Activated T-cell treated with anti-CD3 and anti-CD28 coated beads, Interleukin-2, amount 50 U/mL, for 4 hours (primary cell): ENCODE results near the gene OLFM2. TPM values are rescaled to one million over a fixed set of nuclear protein-coding genes. Genes with fewer than 3 reads are reported as not detected.
"Not testable (repeated sequence)": the region's sequence is repeated elsewhere in the genome, so short reads cannot be mapped to it uniquely, and the experiment has no call there.

ENCODE experiments used
- ATAC-seq, 2 donors: fragments of 200-7000 bp; cut with Tn5 transposase; one replicate each; pipeline ENCODE4 v1.10.0; 2021
- DNase-seq: peaks from one replicate; pipeline ENCODE4 v3.0.0-alpha.2; 2020
- H3K27me3 Mint-ChIP-seq: one replicate; pipeline ENCODE4 v1.8.0; 2021; ENCODE audit warnings: low read depth, mixed read lengths
- H3K36me3 Mint-ChIP-seq: one replicate; pipeline ENCODE4 v1.8.0; 2022; ENCODE audit warnings: mixed read lengths; ENCODE audit not compliant: insufficient read depth
- H3K4me1 Mint-ChIP-seq: one replicate; pipeline ENCODE4 v1.8.0; 2021; ENCODE audit warnings: low read depth, mixed read lengths
- H3K4me3 Mint-ChIP-seq: one replicate; pipeline ENCODE4 v1.8.0; 2021; ENCODE audit warnings: mild to moderate bottlenecking, moderate library complexity, mixed read lengths
- H3K9me3 Mint-ChIP-seq: one replicate; pipeline ENCODE4 v1.8.0; 2021; ENCODE audit warnings: mixed read lengths
- total RNA-seq, 3 donors: library from RNA; stranded (reverse); gene quantifications; one replicate each; pipeline ENCODE4 v1.2.1, GENCODE V29; 2021

OLFM2 gene
- total RNA-seq, 3 donors from 2014 or later: 0.11 to 0.56 (median 0.24) TPM

- H3K27me3 Mint-ChIP-seq: peaks cover 54% of the 10 kb centered on the region
- no peaks in the 10 kb centered on the region for H3K36me3 Mint-ChIP-seq
- H3K4me3 Mint-ChIP-seq: no peak overlapping the region
- no peaks in the 10 kb centered on the region for H3K9me3 Mint-ChIP-seq
- peaks cover 23% of the 10 kb centered on the region for H3K4me1 Mint-ChIP-seq
- DNase-seq: peak; percentile 82
- ATAC-seq: peak; percentile 67 to 77
These were observed 2.0 kb downstream of the OLFM2 start for GRCh38 chr19:9934132-9934950.

DNA sequence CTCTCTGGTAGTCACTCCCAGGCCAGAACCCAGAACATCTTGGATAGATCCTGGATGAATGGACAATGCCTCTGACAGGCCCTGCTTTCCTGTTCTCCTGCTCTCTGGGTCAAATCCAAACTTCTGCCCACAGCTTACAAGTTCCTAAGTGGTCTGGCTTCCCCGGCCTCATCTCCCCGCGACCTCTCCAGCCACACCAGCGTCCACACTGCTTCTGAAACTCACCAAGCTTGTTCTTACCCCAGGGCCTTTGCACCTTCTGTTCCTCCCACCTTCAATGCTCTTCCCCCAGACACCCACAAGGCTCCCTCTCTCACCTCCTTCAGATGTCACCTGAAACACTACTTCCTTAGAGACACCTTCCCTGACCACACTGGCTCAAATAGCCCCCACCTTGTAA, 3.5 kb downstream of the OLFM2 start:
- no peaks in the 10 kb centered on the region for H3K36me3 Mint-ChIP-seq
- ATAC-seq: no peak
- H3K27me3 Mint-ChIP-seq: peaks cover 56% of the 10 kb centered on the region

DNA sequence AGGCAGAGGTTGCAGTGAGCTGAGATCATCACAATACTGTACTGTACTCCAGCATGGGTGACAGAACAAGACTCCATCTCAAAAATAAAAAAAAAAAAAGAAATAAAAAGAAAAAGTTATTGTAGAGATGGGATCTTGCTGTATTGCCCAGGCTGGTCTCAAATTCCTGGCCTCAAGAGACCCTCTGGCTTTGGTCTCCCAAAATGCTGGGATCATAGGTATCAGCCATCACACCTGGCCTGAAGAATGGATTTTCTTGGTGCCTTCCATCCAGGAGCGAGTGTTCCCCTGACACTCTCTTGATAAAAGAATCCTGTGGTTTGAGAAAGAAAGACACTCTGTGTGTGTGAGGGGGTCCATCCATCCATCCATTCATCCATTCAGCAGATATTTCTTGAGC, 4.7 kb downstream of the OLFM2 start:
- Mint-ChIP-seq H3K36me3 (no peaks in the 10 kb centered on the region), H3K4me3 (no peak overlapping the region), H3K27me3 (peaks cover 46% of the 10 kb centered on the region), H3K9me3 (no peaks in the 10 kb centered on the region), H3K4me1 (peaks cover 17% of the 10 kb centered on the region)
- ATAC-seq (no peak), DNase-seq (no peak)

More for the DNA sequence above, 3.5 kb downstream of the OLFM2 start:
- H3K9me3 Mint-ChIP-seq: no peaks in the 10 kb centered on the region
- H3K4me1 Mint-ChIP-seq: peaks cover 23% of the 10 kb centered on the region
- DNase-seq: no peak
- H3K4me3 Mint-ChIP-seq: no peak overlapping the region

GRCh38 chr19:9923440-9923839, 12.9 kb downstream of the OLFM2 start:
- no peak for DNase-seq
- H3K9me3 Mint-ChIP-seq: no peaks in the 10 kb centered on the region
- ATAC-seq: no peak
- H3K36me3 Mint-ChIP-seq: no peaks in the 10 kb centered on the region
- H3K4me1 Mint-ChIP-seq: no peaks in the 10 kb centered on the region
- H3K4me3 Mint-ChIP-seq: no peak overlapping the region
- H3K27me3 Mint-ChIP-seq: peaks cover 10% of the 10 kb centered on the region

- H3K4me3 Mint-ChIP-seq, H3K4me1 Mint-ChIP-seq, H3K36me3 Mint-ChIP-seq, ATAC-seq, DNase-seq, H3K9me3 Mint-ChIP-seq: not testable (repeated sequence)
- H3K27me3 Mint-ChIP-seq: peaks cover 14% of the 10 kb centered on the region
These were observed 13.4 kb downstream of the OLFM2 start for GRCh38 chr19:9922782-9923379.

GRCh38 chr19:9917321-9917720, 19.0 kb downstream of the OLFM2 start:
- ATAC-seq (peak in 1 of 2 donors; percentile 23), DNase-seq (no peak)
- H3K36me3 Mint-ChIP-seq: no peaks in the 10 kb centered on the region

DNA sequence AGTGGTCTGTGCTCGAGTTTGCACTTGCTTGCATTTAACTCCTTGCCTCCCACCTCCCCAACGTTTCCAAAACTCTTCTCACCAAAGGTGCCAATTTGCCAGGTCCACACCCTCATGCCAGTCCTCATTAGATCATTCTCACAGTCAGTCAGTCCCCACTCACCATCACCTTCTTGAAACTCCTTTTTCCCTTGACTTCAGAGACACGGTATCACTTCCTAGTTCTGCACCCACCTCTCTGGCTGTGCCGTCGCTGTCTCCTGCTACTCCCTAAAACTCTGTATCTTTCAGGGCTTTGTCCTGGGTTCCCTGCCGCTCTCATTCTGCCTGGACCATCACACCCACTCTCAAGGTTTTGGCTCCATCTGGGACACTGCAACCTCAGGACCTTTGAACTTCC, 19.6 kb downstream of the OLFM2 start:
- no peaks in the 10 kb centered on the region for H3K9me3 Mint-ChIP-seq
- ATAC-seq (no peak), DNase-seq (no peak)
- H3K4me1 Mint-ChIP-seq: peaks cover 15% of the 10 kb centered on the region
- peaks cover 27% of the 10 kb centered on the region for H3K27me3 Mint-ChIP-seq
- no peaks in the 10 kb centered on the region for H3K36me3 Mint-ChIP-seq
- H3K4me3 Mint-ChIP-seq: no peak overlapping the region

More at GRCh38 chr19:9917321-9917720, 19.0 kb downstream of the OLFM2 start:
- peaks cover 15% of the 10 kb centered on the region for H3K4me1 Mint-ChIP-seq
- peaks cover 27% of the 10 kb centered on the region for H3K27me3 Mint-ChIP-seq
- no peak overlapping the region for H3K4me3 Mint-ChIP-seq
- no peaks in the 10 kb centered on the region for H3K9me3 Mint-ChIP-seq

DNA sequence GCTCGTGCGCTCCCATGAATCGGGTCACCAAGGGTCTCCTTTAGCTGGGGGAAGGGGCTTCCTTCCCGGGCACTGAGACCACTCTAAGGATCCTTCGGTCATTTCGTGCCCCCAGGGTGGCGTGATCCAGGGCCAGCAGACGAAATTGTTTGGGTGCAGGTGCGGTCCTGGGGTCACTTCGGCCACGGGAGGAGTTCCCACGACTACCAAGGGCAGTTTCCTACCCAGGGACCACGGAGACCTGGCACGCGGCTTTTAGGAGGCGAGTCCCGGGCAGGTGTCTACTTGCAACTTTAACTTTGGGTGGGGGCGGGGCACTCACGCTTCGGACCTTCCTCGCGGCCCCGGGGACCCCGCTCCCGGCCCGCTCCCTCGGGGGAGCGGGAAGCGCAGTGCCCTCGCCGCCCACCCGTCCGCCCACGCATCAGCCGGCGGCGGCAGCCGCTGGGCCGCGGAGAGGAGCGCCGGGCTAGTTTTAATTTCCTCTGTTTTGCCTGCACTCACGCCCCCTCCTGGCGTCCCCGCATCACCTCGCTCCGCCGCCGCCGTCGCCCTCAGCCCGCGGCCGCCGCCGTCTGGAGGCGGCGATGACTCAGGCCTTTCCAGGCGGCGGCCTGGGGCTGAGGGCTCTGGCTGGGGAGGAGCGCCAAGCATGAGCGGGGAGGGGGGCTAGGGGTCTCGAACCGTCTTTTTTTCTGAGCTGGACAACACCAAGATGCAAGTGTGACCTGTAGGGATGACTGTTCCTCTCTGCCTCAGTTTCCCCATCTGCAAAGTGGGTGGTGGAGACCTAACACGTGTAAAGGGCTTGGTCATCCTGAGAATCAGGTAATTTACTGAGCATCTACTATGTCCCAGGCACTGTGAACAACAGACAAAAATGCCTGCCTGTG, 21.8 kb downstream of the OLFM2 start:
- peak overlapping the region; percentile 70 for H3K4me3 Mint-ChIP-seq
- ATAC-seq: peak; percentile 96 to 98

DNA sequence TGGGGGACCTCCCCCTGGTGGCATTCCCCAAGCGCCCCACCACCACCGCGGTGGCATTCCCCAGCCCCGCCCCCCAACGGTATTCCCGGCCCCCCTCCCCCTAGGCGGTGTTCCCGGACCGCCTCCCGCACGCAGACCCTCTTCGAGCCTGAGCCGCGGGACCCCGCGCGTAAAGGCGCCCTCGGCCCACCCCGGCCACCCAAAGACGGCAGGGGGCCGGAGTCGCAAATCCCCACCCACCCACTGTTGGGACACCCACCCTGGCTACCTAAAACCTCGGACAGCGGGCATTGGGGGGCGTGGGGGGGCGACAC, 22.4 kb downstream of the OLFM2 start:
- DNase-seq: peak; percentile 5
- Mint-ChIP-seq H3K4me1 (peaks cover 15% of the 10 kb centered on the region), H3K27me3 (peaks cover 25% of the 10 kb centered on the region), H3K4me3 (peak overlapping the region; percentile 70), H3K9me3 (no peaks in the 10 kb centered on the region), H3K36me3 (no peaks in the 10 kb centered on the region)
- no peak for ATAC-seq

More for the DNA sequence above, 21.8 kb downstream of the OLFM2 start:
- peaks cover 15% of the 10 kb centered on the region for H3K4me1 Mint-ChIP-seq
- no peaks in the 10 kb centered on the region for H3K9me3 Mint-ChIP-seq
- peaks cover 27% of the 10 kb centered on the region for H3K27me3 Mint-ChIP-seq
- DNase-seq: peak; percentile 83
- no peaks in the 10 kb centered on the region for H3K36me3 Mint-ChIP-seq

- ATAC-seq: no peak
- Mint-ChIP-seq H3K27me3 (peaks cover 21% of the 10 kb centered on the region), H3K36me3 (no peaks in the 10 kb centered on the region), H3K9me3 (no peaks in the 10 kb centered on the region), H3K4me1 (peaks cover 15% of the 10 kb centered on the region), H3K4me3 (peak overlapping the region; percentile 56)
- peak; percentile 5 for DNase-seq
These were observed 22.9 kb downstream of the OLFM2 start for GRCh38 chr19:9913237-9914000.

GRCh38 chr19:9912551-9913236, 23.6 kb downstream of the OLFM2 start:
- H3K9me3 Mint-ChIP-seq: no peaks in the 10 kb centered on the region
- H3K4me3 Mint-ChIP-seq: peak overlapping the region; percentile 56
- H3K36me3 Mint-ChIP-seq: no peaks in the 10 kb centered on the region
- DNase-seq: no peak
- H3K27me3 Mint-ChIP-seq: peaks cover 14% of the 10 kb centered on the region
- ATAC-seq: no peak
- H3K4me1 Mint-ChIP-seq: peaks cover 15% of the 10 kb centered on the region

DNA sequence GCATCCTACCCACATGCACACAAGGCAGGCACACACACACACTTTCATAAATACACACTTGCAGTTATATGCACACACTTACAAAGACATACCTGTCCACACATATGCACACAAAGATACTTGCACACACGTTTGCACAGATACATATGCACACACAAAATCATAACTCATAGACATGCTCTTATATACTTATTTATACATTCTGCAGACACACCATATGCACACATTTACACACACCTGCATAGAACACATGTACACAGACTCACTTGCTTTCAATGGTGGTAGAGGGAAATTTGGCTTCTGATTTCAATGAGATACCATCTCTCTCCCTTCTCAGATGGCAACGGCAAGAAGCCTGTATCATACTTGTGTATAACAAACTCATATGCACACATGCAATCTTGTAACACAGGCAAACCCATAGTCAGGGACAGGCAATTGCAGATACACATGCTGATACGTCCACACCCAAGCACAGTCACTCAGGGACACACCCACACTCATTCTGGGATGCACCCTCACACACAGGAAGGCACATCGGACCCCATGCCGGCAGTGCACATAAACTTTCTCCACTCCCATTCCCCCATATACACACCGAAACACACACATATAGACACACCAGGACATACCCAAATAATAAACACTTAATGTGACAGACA, 24.7 kb downstream of the OLFM2 start:
- Mint-ChIP-seq H3K27me3 (peaks cover 4% of the 10 kb centered on the region), H3K9me3 (no peaks in the 10 kb centered on the region), H3K36me3 (no peaks in the 10 kb centered on the region), H3K4me1 (peaks cover 11% of the 10 kb centered on the region), H3K4me3 (no peak overlapping the region)
- no peak for DNase-seq
- ATAC-seq: no peak

GRCh38 chr19:9910625-9911024, 25.7 kb downstream of the OLFM2 start:
- ATAC-seq: no peak
- H3K9me3 Mint-ChIP-seq: no peaks in the 10 kb centered on the region
- H3K36me3 Mint-ChIP-seq: no peaks in the 10 kb centered on the region
- no peak overlapping the region for H3K4me3 Mint-ChIP-seq
- H3K4me1 Mint-ChIP-seq: peaks cover 11% of the 10 kb centered on the region
- no peak for DNase-seq
- H3K27me3 Mint-ChIP-seq: peaks cover under 1% of the 10 kb centered on the region
